HEK293 (cell line): ENCODE measurements around the gene ABT1.

Experiments used
- KLF8 ChIP-seq: fragments of 450-650 bp; formaldehyde crosslinking; IDR thresholded peaks from 2 replicates; pipeline ENCODE4 v1.5.1; 2016; ENCODE audit warnings: missing biosample characterization, missing genetic modification characterization
- RBAK ChIP-seq: fragments of 450-650 bp; formaldehyde crosslinking; IDR thresholded peaks from 2 replicates; pipeline ENCODE4 v1.5.1; 2016; ENCODE audit warnings: missing biosample characterization, missing genetic modification characterization
- SP2 ChIP-seq: fragments of 450-650 bp; formaldehyde crosslinking; IDR thresholded peaks from 2 replicates; pipeline ENCODE4 v1.5.1; 2016; ENCODE audit warnings: missing biosample characterization, missing genetic modification characterization
- ZNF169 ChIP-seq: fragments of 450-650 bp; formaldehyde crosslinking; IDR thresholded peaks from 2 replicates; pipeline ENCODE4 v1.5.1; 2016; ENCODE audit warnings: missing biosample characterization, missing genetic modification characterization
- ZNF175 ChIP-seq: fragments of 450-650 bp; formaldehyde crosslinking; IDR thresholded peaks from 2 replicates; pipeline ENCODE4 v1.5.1; 2016; ENCODE audit warnings: missing biosample characterization, missing genetic modification characterization
- ZNF239 ChIP-seq: fragments of 450-650 bp; formaldehyde crosslinking; IDR thresholded peaks from 2 replicates; pipeline ENCODE4 v1.5.1; 2016; ENCODE audit warnings: missing biosample characterization, missing genetic modification characterization
- ZNF274 ChIP-seq, 2 experiments: fragments of 200-500 bp in 1 of 2; fragments of 450-650 bp in 1 of 2; sonication (Bioruptor generic) in 1 of 2; formaldehyde crosslinking in 1 of 2; IDR thresholded peaks; 2 replicates each; pipeline versions ENCODE4 v1.5.1 to v1.6.1; 2014 to 2016; ENCODE audit warnings: borderline replicate concordance in 1 of 2, inconsistent platforms in 1 of 2, low read length in 1 of 2, missing biosample characterization in 1 of 2, missing genetic modification characterization in 1 of 2
- ZNF350 ChIP-seq: fragments of 450-650 bp; formaldehyde crosslinking; IDR thresholded peaks from 2 replicates; pipeline ENCODE4 v1.5.0; 2017; ENCODE audit warnings: missing biosample characterization, mild to moderate bottlenecking, missing genetic modification characterization
- ZNF843 ChIP-seq: fragments of 450-650 bp; formaldehyde crosslinking; IDR thresholded peaks from 2 replicates; pipeline ENCODE4 v1.5.1; 2016; ENCODE audit warnings: missing biosample characterization, missing genetic modification characterization
- TF ChIP-seq, protein P1 (sequence below): fragments of 450-650 bp; formaldehyde crosslinking; IDR thresholded peaks from 2 replicates; pipeline ENCODE4 v1.5.1; 2016; ENCODE audit warnings: missing biosample characterization, missing genetic modification characterization
- TF ChIP-seq, protein P2 (sequence below): fragments of 450-650 bp; formaldehyde crosslinking; IDR thresholded peaks from 2 replicates; pipeline ENCODE4 v1.5.1; 2016; ENCODE audit warnings: missing biosample characterization, missing genetic modification characterization
- TF ChIP-seq, protein P3 (sequence below): fragments of 450-650 bp; formaldehyde crosslinking; IDR thresholded peaks from 2 replicates; pipeline ENCODE4 v1.5.1; 2017; ENCODE audit warnings: missing biosample characterization, missing genetic modification characterization

DNA sequence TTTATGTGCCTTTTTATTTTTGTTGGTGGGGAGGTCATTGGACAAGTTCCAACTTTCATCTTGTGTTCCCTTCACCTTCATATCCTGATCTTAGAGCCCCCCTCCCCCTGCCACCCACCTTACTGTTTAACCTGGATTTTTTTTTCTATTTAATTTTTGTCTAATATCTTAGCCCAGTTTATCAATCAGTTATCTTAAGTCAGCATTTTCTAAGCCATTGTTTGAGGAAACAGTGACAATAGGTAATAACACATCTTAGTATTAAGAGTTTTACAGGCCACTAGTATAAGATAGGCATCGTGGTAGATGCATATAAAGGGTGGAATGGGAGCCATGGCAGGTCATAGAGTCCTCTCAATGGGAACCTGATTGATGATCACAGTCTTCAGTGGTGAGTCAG lies 2.4 kb downstream of the ABT1 start:
- TF ChIP-seq KLF8 (tag by site-specific recombination) (no peak), RBAK (tag by site-specific recombination) (no peak), SP2 (tag by site-specific recombination) (no peak), ZNF843 (no peak), ZNF274 (IDR thresholded peaks at IDR 0.05; ENCODE audit: low read length) (no peak), ZNF274 (tag by site-specific recombination; IDR thresholded peaks at IDR 0.05; ENCODE audit: borderline replicate concordance) (no peak), ZNF350 (tag by site-specific recombination) (no peak), ZNF239 (tag by site-specific recombination) (no peak), ZNF169 (tag by site-specific recombination) (no peak), ZNF175 (tag by site-specific recombination) (no peak)
- TF ChIP-seq, protein P1, sequence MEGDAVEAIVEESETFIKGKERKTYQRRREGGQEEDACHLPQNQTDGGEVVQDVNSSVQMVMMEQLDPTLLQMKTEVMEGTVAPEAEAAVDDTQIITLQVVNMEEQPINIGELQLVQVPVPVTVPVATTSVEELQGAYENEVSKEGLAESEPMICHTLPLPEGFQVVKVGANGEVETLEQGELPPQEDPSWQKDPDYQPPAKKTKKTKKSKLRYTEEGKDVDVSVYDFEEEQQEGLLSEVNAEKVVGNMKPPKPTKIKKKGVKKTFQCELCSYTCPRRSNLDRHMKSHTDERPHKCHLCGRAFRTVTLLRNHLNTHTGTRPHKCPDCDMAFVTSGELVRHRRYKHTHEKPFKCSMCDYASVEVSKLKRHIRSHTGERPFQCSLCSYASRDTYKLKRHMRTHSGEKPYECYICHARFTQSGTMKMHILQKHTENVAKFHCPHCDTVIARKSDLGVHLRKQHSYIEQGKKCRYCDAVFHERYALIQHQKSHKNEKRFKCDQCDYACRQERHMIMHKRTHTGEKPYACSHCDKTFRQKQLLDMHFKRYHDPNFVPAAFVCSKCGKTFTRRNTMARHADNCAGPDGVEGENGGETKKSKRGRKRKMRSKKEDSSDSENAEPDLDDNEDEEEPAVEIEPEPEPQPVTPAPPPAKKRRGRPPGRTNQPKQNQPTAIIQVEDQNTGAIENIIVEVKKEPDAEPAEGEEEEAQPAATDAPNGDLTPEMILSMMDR (tag by site-specific recombination), result no peak
- TF ChIP-seq, protein P2, sequence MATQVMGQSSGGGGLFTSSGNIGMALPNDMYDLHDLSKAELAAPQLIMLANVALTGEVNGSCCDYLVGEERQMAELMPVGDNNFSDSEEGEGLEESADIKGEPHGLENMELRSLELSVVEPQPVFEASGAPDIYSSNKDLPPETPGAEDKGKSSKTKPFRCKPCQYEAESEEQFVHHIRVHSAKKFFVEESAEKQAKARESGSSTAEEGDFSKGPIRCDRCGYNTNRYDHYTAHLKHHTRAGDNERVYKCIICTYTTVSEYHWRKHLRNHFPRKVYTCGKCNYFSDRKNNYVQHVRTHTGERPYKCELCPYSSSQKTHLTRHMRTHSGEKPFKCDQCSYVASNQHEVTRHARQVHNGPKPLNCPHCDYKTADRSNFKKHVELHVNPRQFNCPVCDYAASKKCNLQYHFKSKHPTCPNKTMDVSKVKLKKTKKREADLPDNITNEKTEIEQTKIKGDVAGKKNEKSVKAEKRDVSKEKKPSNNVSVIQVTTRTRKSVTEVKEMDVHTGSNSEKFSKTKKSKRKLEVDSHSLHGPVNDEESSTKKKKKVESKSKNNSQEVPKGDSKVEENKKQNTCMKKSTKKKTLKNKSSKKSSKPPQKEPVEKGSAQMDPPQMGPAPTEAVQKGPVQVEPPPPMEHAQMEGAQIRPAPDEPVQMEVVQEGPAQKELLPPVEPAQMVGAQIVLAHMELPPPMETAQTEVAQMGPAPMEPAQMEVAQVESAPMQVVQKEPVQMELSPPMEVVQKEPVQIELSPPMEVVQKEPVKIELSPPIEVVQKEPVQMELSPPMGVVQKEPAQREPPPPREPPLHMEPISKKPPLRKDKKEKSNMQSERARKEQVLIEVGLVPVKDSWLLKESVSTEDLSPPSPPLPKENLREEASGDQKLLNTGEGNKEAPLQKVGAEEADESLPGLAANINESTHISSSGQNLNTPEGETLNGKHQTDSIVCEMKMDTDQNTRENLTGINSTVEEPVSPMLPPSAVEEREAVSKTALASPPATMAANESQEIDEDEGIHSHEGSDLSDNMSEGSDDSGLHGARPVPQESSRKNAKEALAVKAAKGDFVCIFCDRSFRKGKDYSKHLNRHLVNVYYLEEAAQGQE (tag by site-specific recombination), result no peak
- TF ChIP-seq, protein P3, sequence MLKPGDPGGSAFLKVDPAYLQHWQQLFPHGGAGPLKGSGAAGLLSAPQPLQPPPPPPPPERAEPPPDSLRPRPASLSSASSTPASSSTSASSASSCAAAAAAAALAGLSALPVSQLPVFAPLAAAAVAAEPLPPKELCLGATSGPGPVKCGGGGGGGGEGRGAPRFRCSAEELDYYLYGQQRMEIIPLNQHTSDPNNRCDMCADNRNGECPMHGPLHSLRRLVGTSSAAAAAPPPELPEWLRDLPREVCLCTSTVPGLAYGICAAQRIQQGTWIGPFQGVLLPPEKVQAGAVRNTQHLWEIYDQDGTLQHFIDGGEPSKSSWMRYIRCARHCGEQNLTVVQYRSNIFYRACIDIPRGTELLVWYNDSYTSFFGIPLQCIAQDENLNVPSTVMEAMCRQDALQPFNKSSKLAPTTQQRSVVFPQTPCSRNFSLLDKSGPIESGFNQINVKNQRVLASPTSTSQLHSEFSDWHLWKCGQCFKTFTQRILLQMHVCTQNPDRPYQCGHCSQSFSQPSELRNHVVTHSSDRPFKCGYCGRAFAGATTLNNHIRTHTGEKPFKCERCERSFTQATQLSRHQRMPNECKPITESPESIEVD (tag by site-specific recombination), result no peak
